BE2C (cell line): ENCODE measurements around the gene HNRNPA3.
"Not testable (repeated sequence)": the region's sequence is repeated elsewhere in the genome, so short reads cannot be mapped to it uniquely, and the experiment has no call there.

Experiments
- DNase-seq: peaks from one replicate; pipeline ENCODE4 v3.0.0-alpha.2; 2020
- H3K27me3 ChIP-seq: fragments of 250-450 bp; sonication (Bioruptor Pico); 2 replicates; pipeline ENCODE4 v1.5.1; 2020; ENCODE audit warnings: mild to moderate bottlenecking
- H3K36me3 ChIP-seq: fragments of 250-450 bp; sonication (Bioruptor Pico); 2 replicates; pipeline ENCODE4 v1.5.1; 2020; ENCODE audit warnings: mild to moderate bottlenecking
- H3K4me1 ChIP-seq: fragments of 250-450 bp; sonication (Bioruptor Pico); 2 replicates; pipeline ENCODE4 v1.5.1; 2020
- H3K4me3 ChIP-seq: 2 replicates; pipeline ENCODE4 v1.5.1; 2011; ENCODE audit warnings: low read depth, low read length
- H3K9me3 ChIP-seq: fragments of 250-450 bp; sonication (Bioruptor Pico); 2 replicates; pipeline ENCODE4 v1.5.1; 2020
- TF ChIP-seq, protein P1 (sequence below): IDR thresholded peaks from 2 replicates; pipeline ENCODE4 v1.5.1; 2012; ENCODE audit warnings: mild to moderate bottlenecking, low read depth, low read length

Gene HNRNPA3

DNA sequence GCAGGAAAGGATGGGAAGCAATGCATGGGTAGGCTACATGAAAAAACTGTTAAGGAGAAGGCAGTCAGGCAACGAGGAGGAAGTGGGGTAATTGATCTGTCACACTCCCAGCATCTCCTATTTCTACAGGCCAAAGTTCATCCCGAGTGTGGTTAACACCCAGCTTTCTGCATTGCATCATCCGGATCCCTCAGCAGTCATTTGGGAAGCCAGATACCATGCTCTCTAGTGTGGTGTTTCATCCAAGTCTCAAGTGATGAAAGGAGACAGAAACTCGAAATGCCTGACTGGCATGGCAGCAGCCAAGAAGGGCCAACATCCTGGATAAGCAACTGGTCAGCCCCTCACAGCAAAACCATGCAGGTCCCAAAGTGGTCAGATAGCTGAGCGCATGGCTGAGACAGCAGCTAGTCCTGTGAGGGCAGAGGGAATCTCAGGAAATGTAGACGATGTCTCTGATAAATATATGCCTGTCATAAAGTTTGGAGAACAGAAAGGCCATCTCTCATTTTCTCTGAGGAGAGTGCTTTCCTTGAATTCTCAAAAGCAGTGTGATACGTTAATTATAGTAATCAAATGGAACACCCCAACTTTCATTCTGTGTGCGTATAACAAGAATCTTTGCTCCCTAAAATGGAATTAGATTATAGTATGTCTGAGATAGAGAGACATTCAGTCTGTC is 24.8 kb upstream of the HNRNPA3 start:
- H3K9me3 ChIP-seq = no peaks in the 10 kb centered on the region
- no peaks in the 10 kb centered on the region for H3K4me1 ChIP-seq
- TF ChIP-seq, protein P1, sequence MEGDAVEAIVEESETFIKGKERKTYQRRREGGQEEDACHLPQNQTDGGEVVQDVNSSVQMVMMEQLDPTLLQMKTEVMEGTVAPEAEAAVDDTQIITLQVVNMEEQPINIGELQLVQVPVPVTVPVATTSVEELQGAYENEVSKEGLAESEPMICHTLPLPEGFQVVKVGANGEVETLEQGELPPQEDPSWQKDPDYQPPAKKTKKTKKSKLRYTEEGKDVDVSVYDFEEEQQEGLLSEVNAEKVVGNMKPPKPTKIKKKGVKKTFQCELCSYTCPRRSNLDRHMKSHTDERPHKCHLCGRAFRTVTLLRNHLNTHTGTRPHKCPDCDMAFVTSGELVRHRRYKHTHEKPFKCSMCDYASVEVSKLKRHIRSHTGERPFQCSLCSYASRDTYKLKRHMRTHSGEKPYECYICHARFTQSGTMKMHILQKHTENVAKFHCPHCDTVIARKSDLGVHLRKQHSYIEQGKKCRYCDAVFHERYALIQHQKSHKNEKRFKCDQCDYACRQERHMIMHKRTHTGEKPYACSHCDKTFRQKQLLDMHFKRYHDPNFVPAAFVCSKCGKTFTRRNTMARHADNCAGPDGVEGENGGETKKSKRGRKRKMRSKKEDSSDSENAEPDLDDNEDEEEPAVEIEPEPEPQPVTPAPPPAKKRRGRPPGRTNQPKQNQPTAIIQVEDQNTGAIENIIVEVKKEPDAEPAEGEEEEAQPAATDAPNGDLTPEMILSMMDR = no peak
- no peaks in the 10 kb centered on the region for H3K27me3 ChIP-seq
- H3K4me3 ChIP-seq = no peak overlapping the region
- no peak for DNase-seq
- H3K36me3 ChIP-seq = no peaks in the 10 kb centered on the region

DNA sequence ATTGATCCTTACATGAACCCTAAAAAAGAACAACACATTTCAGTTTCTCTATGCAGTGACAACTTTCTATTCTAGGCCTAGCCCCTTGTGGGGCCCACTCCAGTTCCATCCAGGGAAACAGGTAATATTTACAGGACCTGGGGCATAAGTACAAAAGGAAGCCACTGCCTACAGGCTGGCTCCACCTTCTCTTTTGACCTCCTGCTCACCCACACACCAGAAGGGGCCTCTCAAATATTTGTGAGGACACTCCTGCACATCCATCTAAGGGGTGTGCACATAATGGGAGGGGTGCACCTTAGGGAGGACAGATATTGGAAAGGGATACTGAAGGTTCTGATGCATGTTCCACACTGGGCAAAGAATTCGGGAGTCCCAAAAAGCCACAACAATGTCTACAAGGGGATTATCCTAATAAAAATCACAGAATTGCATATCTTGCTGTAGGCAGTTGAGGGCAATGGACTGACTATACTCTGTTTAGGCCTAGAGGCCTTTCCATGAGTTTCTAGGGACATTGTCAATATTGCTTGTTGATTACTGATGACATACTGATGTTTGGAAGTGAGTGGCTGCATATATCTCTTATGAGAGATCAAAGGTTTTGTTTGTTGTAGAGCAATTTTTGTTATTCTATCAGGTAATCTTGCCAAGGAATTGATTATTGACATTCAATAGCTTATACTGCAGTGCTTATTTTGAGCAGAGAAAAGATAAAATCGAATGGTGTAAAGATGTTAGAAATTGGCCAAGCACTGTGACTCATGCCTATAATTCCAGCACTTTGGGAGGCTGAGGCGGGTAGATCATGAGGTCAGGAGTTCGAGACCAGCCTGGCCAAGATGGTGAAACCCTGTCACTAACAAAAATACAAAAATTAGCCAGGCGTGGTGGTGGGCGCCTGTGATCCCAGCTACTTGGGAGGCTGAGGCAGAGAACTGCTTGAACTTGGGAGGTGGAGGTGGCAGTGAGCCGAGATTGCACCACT is 23.8 kb upstream of the HNRNPA3 start:
- Histone ChIP-seq H3K27me3 (no peaks in the 10 kb centered on the region), H3K4me1 (no peaks in the 10 kb centered on the region), H3K36me3 (no peaks in the 10 kb centered on the region), H3K9me3 (no peaks in the 10 kb centered on the region), H3K4me3 (no peak overlapping the region)
- DNase-seq = no peak
- TF ChIP-seq, protein P1 = no peak

DNA sequence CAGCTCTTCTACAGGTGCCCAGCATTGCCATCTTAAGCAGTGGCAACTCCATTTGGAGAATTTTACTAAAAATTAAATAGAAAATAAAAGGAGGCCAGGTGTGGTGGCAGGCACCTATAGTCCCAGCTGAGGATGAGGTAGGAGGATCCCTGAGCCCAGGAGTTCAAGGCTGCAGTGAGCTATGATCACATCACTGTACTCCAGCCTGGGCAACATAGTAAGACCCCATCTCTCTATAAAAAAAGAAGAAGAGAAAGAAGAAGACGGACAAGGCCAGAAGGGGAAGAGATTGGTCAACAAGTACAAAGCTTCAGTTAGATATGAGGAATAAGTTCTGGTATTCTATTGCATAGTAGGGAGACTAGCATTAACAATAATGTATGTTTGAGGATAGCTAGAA is 21.7 kb upstream of the HNRNPA3 start:
- Histone ChIP-seq H3K4me1 (no peaks in the 10 kb centered on the region), H3K4me3 (no peak overlapping the region), H3K27me3 (no peaks in the 10 kb centered on the region), H3K9me3 (no peaks in the 10 kb centered on the region), H3K36me3 (no peaks in the 10 kb centered on the region)
- TF ChIP-seq, protein P1 = no peak
- DNase-seq = no peak

DNA sequence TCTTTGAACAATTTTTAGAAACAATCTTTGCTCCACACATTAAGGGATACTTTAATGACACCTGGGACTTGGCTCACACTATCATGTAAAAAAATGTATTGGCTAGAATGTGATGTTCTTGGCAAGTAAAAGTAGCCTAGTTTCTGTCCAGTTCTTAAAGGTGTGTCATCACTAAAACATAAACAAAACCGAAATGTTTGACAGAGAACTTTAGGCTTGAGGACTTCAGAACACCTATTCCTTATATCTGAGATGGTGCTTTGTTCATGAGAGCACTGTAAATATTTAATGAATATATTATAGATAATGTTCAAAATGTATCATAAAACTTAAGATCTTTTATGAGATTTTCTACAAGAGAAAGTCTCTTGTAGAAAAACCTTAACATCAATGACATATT is 19.8 kb upstream of the HNRNPA3 start:
- no peaks in the 10 kb centered on the region for H3K9me3 ChIP-seq
- no peak overlapping the region for H3K4me3 ChIP-seq
- no peaks in the 10 kb centered on the region for H3K4me1 ChIP-seq
- no peak for DNase-seq
- no peaks in the 10 kb centered on the region for H3K27me3 ChIP-seq
- H3K36me3 ChIP-seq = no peaks in the 10 kb centered on the region
- TF ChIP-seq, protein P1 = no peak

DNA sequence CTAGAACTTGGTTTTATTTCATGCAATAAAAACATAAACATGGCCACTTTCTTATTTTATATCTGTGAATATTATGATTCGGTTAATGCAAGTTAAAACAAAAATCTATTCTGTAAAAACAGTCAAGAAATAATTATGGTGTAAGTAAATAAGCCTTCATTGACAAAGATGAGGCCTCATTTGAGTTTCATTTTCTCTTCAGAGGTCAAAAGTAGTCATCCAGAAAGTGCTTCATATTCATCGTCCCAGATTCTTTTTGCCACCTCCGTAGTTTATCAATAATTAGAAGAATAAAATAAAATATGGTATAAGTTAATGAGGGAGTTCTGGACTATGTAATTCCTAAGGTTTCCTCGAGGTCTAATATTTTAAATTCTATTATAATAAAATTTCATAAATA is 19.4 kb upstream of the HNRNPA3 start:
- Histone ChIP-seq H3K27me3 (no peaks in the 10 kb centered on the region), H3K36me3 (no peaks in the 10 kb centered on the region), H3K4me3 (no peak overlapping the region), H3K9me3 (no peaks in the 10 kb centered on the region), H3K4me1 (no peaks in the 10 kb centered on the region)
- TF ChIP-seq, protein P1 = no peak
- DNase-seq = no peak

DNA sequence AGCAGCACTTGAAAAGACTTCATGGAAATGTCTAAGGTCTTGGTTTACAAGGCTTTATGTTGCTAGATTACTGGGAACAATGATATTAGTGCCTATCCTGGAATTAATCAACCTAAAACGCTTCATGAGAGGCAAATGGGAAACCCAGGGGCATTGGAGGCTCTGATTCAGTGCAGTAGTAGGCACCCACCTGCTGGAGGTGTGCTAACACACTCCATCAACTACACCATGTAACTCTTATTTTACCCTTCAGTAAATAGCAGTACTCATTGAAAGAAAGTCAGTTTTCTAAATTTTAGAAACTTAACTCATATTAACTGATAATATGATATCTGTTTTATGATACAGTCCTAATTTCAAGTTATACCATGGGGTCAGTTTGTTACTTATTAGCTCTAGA is 17.4 kb upstream of the HNRNPA3 start:
- no peaks in the 10 kb centered on the region for H3K36me3 ChIP-seq
- TF ChIP-seq, protein P1 = no peak
- no peak for DNase-seq
- no peak overlapping the region for H3K4me3 ChIP-seq
- no peaks in the 10 kb centered on the region for H3K27me3 ChIP-seq
- H3K9me3 ChIP-seq = no peaks in the 10 kb centered on the region
- H3K4me1 ChIP-seq = no peaks in the 10 kb centered on the region

DNA sequence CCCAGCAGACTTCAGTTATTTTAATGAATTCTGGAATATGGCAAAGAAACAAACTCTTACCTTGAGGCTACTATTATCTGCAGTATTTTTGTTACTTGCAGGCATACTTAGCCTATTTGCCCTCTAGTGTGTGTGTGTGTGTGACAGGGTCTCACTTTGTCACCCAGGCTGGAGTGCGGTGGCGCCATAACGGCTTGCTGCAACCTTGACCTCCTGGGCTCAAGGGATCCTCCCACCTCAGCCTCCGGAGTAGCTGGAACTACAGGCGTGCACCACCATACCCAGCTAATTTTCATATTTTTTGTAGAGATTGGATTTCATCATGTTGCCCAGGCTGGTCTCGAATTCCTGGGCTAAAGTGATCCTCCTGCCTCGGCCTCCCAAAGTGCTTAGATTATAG is 12.2 kb upstream of the HNRNPA3 start:
- not testable (repeated sequence) for H3K4me3 ChIP-seq, H3K9me3 ChIP-seq, H3K36me3 ChIP-seq, DNase-seq, H3K4me1 ChIP-seq, H3K27me3 ChIP-seq
